Measurements from ENCODE around the gene BMPR2.

- TF ChIP-seq POLR2A (IDR thresholded peaks at IDR 0.05) (no peak), CTCF (IDR thresholded peaks at IDR 0.05) (no peak)
Observed at GRCh38 chr2:202444000-202444399, 67.9 kb downstream of the BMPR2 start.

All from breast epithelium (tissue), 3 donors.